Measurements from ENCODE around the gene ASB18.

The ASB18 gene

GRCh38 chr2:236208019-236208926 is 55.9 kb downstream of the ASB18 start:
- no peak for DNase-seq (ENCODE audit: low spot score)

- no peak for DNase-seq (ENCODE audit: low spot score)
Observed at GRCh38 chr2:236207472-236207871, 56.7 kb downstream of the ASB18 start.

DNA sequence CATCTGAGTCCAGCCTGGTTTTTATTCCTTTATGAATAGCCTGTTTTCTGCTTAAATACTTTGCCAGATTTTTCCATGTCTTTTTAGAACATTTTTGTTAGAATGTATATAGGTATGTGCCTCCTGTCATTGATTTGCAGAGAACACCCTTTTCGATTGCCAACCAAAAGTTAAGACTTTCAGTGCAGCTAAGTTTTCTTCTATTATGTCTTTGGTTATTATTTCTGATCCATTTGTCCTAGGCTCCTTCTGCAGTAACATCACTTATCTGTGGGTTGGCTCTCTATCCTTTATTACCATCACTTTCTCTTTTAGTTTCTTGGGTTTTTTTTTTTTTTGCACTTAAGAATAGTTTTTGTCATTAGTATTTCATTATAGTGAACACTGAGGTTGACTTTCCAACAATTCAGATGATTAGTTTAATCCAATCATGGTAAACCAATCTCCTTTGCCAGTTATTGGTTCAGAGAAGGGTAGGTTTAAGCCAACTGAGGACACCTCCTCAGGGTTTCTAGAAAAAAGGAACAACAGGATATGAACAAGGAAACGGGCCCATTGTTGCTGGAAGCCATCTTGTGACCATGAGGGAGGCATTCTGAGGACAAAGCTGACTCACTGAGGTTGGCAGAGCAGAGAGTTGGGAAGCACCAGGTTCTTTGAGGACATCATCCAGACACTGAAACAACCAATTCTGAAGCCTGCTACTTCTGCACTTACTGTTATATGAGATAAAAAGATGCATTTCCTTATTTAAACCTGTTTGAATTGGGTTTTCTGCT is 58.1 kb downstream of the ASB18 start:
- DNase-seq (ENCODE audit: low spot score): no peak

- no peak for DNase-seq (ENCODE audit: low spot score)
Observed at GRCh38 chr2:236204953-236205352, 59.3 kb downstream of the ASB18 start.

- DNase-seq (ENCODE audit: low spot score): no peak
Observed at GRCh38 chr2:236200378-236200777, 63.8 kb downstream of the ASB18 start.

GRCh38 chr2:236196366-236196765 is 67.8 kb downstream of the ASB18 start:
- DNase-seq (ENCODE audit: low spot score): no peak

GRCh38 chr2:236195726-236196125 is 68.5 kb downstream of the ASB18 start:
- DNase-seq (ENCODE audit: low spot score): no peak

DNA sequence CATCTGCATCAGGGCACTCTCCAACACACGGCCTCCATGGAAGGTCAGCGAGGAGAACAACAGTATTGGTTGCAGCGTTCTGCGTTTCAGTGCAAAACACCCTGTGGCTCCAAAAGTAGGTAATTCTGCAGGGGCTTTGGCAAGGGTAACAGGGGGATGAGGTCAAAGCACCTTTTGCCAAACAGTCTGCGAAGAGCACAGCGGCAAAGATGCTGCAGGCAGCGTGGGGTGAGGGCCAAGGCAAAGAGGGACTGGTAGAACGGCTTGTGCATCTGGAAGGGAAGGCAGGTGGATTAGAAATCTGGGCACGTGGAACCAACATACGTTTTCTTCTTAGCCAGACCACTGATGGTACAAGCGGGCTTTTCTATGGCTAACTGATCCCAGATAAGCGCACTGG is 69.4 kb downstream of the ASB18 start:
- no peak for DNase-seq (ENCODE audit: low spot score)

DNA sequence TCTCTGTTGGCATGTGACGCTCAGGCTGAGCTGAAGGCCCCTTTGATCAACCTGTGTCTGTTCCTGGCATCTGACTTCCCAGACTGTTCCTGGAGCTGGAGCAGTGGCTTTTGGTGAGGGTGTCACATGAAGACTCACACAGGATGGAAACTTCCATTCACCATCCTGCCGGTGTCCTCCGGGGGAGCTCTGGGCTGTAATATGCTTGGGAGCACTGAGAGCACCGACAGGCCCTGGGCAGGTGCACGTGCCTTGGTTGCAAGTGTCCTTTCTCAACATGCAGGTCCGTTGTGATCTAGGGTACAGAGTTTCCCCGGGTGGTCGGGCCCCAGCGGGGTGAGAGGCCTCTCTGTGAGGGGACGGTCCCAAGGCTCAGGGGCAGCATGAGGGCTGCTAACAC is 71.2 kb downstream of the ASB18 start:
- no peak for DNase-seq (ENCODE audit: low spot score)

DNA sequence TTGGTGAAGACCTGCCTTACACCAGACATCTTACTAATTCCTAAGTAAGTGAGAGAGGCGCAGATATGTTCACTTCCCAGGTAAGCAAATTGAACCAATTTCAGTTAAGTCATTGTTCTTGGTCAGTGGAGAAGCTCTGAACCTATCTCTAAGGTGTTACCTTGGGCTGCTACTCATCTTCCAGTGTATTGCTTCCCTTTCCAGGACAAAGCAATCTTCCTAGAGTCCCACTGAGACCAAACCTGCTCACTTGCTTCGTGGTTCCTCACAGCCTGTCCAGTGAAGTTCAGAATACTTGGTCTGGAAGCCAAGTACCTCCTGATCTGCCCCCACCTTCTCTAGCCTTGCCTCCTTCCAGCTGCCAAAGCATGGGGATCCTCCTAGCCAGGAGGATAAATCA is 73.5 kb downstream of the ASB18 start:
- DNase-seq (ENCODE audit: low spot score): no peak

- DNase-seq (ENCODE audit: low spot score): no peak
Observed at GRCh38 chr2:236184701-236185100, 79.5 kb downstream of the ASB18 start.

DNA sequence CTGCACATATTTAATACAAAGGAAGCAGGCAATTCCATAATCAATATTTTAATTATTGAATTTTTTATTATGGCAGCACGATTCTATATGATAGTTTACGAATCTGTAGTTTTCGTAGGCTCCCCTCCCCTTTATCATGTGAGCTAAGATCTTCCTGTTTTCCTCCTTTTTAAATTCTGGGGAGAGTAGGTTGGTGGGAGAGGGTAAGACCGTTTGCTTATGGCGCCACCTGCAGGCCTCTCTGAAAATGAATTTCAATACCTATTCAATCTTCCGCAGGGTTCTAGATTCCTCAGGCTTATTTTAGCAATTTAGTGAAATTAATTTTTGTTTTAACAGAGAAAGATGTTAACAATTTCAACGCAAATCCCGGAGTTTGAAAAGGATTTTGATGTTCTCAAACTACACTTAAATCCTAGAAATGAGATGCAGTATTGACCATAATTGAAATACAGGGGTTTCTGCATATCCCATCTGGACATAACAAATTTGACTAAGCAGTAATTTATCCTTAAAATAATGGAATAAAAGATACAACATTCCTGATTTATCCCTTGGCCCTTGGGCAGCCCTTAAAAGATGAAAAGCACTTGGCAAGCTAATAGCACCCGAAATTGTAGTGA is 83.3 kb downstream of the ASB18 start:
- peak; percentile 83 for DNase-seq (ENCODE audit: low spot score)

GRCh38 chr2:236180076-236180816 is 84.0 kb downstream of the ASB18 start:
- DNase-seq (ENCODE audit: low spot score): no peak

DNA sequence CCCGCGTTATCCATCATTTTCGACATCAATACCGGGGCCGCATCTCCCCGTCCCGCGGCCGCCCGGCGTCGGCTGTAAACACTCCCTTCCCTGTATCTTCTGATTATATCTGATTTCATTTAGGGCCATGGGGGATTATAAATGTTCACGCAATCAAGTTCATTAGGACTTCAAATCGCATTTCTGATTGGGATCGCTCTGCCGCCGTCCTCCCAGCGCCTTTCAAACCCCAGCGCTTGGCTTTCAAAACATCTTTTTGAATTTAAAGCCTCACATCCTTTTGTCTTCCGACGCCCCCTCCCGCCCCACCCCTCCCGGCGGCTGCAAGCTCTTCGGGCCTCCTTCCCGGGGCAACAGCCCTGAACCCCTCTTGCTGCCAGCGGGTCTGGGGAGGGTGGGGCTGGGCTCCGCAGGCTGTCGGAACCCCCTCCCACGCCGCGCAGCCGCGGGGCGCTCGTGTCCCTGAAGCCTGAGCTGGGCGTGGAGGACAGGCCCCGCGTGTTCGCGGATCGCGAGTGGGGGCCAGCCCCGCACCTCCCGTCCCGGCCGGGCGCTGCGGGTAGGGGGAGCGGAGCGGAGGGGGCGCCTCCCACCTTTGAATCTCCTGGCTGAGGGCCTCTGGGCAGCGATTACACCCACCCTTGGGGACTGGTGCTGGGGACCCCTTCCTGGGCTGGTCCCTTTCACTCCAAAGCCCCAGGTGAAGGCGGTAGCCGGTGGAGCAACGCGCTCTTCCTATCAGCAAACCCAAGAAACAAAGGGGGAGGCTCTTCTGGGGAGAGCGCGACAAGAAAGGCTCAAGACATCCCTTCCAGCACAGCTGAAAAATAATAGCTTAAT is 84.8 kb downstream of the ASB18 start:
- DNase-seq (ENCODE audit: low spot score): no peak

DNA sequence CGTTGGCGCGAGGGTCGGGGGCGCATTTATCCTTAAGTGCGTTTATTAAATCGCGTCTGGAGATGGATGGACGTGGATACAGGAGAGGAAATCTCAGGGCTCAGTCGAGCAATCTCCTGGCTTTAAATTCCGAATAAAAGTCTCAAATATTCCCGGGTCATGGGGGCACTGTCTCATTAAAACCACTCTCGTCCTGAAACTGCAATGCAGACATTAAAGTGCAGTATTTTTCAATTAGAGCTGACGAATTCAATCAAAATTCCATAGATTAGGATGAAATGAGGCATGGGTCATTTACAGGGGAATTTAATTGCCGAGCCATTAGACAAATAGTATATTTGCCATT is 85.3 kb downstream of the ASB18 start:
- no peak for DNase-seq (ENCODE audit: low spot score)

GRCh38 chr2:236177967-236178889 is 86.0 kb downstream of the ASB18 start:
- peak; percentile 86 for DNase-seq (ENCODE audit: low spot score)

GRCh38 chr2:236177604-236177966 is 86.6 kb downstream of the ASB18 start:
- DNase-seq (ENCODE audit: low spot score): peak; percentile 72

DNA sequence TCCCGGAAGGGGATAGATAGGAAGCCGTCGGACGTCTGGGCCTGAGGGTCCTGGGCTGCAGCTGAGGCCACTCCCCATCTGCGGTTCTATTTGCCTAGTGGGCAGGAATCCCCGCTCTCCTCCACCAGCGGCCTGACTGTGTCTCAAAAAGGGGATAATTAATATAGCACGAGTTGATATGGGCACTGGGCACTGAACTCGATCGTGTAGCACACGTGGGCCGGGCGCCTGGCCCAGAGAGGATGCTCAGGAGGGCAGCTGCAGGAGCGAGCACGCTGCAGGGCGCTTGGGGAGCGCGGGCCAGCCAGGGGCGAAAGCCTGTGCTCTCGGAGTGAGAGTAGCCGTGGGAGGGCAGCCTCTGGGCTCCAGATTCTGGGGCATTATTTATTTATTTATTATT is 87.3 kb downstream of the ASB18 start:
- no peak for DNase-seq (ENCODE audit: low spot score)

GRCh38 chr2:236176417-236176816 is 87.8 kb downstream of the ASB18 start:
- DNase-seq (ENCODE audit: low spot score): peak; percentile 60

DNA sequence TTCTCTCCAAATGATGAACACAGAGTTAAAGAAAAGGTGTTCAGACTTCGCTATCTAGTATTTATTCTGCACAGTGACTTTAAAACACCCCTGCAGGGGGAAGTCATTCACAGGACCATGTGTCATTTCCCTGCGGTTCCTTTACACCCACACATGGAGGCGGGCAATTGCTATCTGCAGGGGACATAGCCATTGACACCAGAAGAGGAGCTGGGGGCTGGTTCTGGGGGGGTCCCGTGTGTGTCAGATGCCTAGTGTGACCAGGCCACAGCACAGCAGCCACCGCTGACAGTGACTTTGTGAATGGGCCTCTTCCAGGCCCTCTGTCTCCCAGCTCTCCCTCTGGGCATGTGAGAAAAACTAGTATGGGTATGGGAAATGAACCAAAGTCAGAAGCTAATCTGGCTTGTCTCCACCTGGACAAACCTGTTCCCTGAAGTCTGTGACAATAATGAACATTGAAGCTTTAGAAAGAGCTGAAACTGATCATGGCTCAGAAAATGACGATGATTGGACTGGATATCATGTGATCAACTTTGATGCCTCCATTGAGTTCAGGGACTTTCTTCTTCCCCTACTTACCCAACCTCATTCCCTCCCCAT is 88.6 kb downstream of the ASB18 start:
- DNase-seq (ENCODE audit: low spot score): no peak
